ENCODE results near the gene HES1.

DNA sequence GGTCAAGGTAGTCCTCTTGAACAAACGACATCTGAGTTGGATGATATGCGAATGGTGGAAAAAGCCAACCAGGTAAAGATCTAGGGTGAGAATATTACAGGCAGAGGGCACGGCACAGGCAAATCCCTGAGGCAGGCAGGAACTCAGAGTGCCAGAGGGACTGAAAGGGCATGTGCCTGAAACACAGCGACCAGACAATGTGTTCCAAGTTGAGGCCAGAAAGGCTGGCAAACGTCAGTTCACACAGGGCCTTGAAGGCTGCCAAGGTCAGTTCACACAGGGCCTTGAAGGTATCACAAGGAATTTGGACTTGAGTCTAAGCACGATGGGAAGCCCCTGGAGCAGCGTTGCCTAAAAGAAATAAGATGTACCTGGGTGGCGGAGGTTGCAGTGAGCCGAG lies 20.1 kb downstream of the HES1 start:
- TF ChIP-seq, protein P1, sequence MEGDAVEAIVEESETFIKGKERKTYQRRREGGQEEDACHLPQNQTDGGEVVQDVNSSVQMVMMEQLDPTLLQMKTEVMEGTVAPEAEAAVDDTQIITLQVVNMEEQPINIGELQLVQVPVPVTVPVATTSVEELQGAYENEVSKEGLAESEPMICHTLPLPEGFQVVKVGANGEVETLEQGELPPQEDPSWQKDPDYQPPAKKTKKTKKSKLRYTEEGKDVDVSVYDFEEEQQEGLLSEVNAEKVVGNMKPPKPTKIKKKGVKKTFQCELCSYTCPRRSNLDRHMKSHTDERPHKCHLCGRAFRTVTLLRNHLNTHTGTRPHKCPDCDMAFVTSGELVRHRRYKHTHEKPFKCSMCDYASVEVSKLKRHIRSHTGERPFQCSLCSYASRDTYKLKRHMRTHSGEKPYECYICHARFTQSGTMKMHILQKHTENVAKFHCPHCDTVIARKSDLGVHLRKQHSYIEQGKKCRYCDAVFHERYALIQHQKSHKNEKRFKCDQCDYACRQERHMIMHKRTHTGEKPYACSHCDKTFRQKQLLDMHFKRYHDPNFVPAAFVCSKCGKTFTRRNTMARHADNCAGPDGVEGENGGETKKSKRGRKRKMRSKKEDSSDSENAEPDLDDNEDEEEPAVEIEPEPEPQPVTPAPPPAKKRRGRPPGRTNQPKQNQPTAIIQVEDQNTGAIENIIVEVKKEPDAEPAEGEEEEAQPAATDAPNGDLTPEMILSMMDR (optimal IDR thresholded peaks at IDR 0.05 in 1 of 3, IDR thresholded peaks at IDR 0.05 in 1 of 3, conservative IDR thresholded peaks at IDR 0.05 in 1 of 3; ENCODE audit: extremely low read depth in 1 of 3, insufficient read depth in 2 of 3, low read length in 3 of 3) = no peak
- no peak for TF ChIP-seq EZH2 (IDR thresholded peaks at IDR 0.05; ENCODE audit: low read length)

All from keratinocyte (primary cell).